HG02852 (cell line): ENCODE data around the gene PLEKHO2.

Experiments
- ATAC-seq: cut with Tn5 transposase; IDR thresholded peaks from one replicate; pipeline ENCODE4 v1.9.1; 2021; ENCODE audit warnings: mild to moderate bottlenecking, moderate library complexity; ENCODE audit not compliant: unreplicated experiment

Gene PLEKHO2

DNA sequence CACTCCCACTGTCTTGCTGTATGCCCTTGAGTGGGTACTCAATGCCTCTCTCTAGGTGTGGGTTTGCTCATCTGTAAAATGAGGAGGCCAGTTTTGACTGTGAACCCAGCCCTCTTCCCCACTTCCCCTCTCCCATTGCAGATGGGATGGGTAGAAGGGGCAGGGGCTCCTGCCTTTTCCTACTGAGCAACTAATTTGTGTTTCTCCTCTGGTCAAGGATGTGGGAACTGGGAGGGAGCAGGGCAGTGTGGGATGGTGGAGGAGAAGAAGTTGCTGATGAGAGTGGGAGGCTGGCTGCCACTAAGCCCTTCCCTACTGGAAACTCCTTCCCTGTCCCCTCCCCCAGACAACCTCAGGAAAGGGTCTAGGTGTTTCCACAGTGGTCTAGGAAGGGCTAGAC is 49.8 kb downstream of the PLEKHO2 start:
- ATAC-seq, result no peak

GRCh38 chr15:64892847-64893403 is 51.2 kb downstream of the PLEKHO2 start:
- ATAC-seq, result no peak

- ATAC-seq, result peak; percentile 66
Measured at GRCh38 chr15:64893481-64894394, 52.0 kb downstream of the PLEKHO2 start.

DNA sequence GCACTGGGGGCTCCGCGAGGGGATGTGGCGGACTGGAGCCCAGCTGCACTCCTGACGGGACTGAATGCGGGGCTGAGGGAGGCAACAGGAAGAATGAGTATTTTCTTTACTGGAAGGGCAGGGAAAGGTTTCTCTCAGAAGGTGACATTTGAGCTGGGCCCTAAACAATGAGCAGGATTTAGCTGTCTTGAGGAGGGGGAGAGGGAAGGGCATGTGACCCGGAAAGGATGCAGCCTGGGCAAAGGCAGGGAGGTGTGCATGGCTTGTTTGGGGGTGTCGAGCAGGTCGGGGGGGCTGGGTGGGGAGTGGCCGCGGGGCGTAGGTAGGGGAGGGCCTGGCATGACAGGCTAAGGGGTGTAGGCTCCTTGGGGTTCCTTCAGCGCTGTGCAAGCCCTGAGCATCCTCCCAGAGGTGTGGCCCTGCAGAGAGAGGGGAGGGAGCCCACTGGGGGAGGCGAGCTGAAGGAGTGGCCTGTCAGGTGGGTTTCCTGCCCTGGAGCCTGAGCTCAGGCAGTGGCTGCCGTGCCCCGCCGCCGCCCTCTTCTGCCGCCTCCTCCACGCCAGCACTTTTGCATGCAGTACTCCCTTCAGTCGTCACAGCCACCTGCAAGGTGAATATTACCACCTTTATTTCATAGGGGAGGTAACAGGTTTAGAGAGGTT is 52.8 kb downstream of the PLEKHO2 start:
- ATAC-seq, result peak; percentile 29

DNA sequence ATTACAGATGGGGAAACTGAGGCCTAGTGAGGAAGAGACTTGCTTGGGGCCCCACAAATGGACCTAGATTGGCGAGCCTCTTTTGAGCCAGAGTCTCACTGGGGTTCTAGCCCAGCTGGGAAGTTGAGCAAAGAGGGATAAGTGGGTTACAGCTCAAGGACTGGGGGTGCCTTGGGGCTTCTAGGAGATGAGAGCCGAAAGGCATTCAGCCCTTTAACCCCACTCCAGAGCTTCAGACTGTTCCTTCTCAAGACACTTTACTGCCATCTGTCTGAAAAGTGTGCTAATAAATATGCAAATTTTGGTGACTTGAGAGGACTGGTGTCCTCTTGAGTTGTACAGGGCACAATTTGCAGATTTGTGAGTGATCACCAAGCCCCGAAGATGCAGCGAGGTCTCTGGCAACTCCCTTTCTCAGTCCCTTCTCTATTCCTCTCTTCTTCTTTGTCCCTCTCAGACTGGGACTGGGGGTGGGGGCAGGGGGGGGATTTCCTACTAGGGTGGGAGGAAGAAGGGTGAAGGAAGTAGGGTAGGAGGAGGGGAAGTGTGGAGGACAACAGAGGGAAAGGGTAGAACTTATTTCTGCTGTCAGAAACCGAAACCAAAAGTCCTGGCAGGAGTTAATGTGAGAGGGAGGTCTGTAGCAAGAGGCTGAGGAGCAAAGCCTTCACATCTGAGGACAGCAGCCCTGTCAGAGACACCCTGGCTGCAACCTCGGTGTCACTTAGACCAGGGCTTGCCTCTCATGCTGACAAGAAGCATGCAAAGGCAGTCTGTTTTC is 53.8 kb downstream of the PLEKHO2 start:
- no peak for ATAC-seq

DNA sequence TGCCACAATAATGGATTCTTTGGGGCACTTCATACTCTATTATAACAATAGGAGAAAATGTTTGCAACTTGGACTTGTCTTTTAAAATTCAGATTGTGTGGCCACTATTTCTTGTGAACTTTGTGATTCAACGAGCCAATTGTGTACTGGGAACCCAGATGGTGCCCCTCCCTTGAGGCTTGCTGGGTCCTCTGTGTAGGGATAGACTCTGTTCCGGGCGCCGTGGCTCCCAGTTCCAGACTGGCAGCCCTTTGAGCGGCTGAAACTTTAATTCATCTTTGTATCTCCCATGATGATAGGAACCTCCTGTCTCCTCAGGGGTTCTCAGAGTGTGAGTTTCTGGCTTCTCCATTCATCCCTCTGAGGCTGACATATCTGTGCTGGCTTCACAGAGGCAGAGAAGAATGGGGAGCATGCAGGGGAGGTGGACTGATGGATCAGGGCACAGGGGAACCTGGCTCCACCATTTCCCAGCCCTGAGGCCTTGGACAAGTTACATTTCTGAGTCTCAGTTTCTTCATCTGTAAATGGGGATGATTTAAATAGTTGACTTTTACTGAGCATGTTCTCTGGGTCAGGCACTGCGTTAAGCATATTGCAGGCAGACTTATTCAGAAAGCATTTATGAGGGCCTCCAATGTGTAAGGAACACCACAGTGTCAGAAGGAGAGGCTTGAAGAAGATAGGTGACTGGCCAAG is 54.8 kb downstream of the PLEKHO2 start:
- no peak for ATAC-seq

GRCh38 chr15:64897345-64897985 is 55.8 kb downstream of the PLEKHO2 start:
- ATAC-seq, result no peak

- no peak for ATAC-seq
Measured at GRCh38 chr15:64898406-64898805, 56.7 kb downstream of the PLEKHO2 start.

GRCh38 chr15:64901141-64901540 is 59.4 kb downstream of the PLEKHO2 start:
- ATAC-seq, result no peak

DNA sequence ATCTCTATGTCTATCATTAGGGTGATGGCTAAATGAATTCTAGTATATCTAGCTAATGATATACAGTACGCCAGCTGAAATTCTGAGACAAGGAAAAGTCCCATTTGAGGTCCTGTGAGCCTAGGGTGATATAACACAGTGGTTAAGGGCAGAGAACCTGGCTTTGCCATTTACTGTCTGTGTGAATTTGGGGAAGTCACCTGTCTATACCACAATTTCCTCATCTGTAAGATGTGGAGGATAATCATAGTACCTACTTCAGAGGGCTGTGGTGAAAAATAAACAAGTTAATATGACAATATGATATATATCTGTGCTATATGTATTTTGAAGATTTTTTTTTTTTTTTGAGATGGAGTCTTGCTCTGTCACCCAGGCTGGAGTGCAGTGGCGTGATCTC is 60.2 kb downstream of the PLEKHO2 start:
- ATAC-seq, result no peak

DNA sequence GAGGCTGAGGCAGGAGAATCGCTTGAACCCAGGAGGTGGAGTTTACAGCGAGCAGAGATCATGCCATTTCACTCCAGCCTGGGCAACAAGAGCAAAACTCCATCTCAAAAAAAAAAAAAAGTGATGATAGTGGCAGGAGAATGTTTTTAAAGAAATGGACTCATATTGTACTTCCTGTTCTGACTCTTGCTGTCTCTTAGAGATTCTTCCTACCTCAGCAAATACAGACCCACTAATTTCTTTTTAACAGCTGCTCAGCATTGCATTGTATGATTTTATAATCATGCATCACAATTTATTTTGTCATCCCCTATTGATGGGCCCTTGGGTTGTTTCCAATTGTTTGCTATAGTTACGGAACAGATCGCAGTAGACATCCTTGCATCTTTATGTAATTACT is 61.1 kb downstream of the PLEKHO2 start:
- no peak for ATAC-seq

DNA sequence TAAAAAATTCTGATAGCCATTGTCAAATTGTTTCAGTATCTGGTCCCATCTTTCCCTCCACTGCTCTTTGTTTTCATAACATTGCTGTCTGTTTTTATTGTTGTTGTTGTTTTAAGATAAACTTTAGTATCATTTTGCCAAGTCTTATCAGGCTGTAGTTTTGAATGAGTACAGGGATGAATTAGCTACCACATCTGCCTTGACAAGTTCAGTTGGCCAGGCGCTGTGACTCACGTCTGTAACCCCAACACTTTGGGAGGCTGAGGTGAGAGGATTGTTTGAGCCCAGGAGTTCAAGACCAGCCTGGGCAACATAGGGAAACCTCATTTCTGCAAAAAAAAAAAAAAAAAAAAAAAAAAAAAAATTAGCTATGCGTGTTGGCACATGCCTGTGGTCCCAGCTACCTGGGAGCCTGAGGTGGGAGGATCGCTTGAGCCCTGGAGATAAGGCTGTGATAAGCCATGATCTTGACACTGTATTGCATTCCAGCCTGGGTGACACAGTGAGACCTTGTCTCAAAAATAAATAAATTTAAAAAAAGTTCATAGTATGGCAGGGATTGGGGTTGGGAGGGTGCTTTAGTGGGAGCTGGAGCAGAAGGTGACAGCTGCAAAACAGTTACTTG is 61.7 kb downstream of the PLEKHO2 start:
- ATAC-seq, result no peak

DNA sequence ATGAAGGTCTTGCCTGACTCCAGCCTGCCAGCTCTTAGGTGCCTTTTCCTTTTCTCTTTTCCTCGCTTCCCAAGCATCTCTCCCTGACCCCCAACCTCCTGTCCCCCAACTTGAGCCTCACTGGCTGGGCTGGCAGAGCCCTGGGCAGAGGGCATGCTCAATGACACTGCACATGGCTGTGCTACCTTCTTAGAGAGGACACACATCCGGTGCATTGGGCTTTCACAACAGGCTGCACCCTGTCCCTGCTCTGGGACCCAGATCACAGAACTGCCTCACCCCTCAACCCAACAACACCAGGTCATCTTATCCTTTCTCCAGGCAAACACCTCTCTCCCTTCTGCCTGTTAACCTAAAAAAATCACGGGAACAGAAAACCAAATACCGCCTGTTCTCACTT is 62.5 kb downstream of the PLEKHO2 start:
- ATAC-seq, result no peak

- no peak for ATAC-seq
Measured at GRCh38 chr15:64905119-64905831, 63.6 kb downstream of the PLEKHO2 start.

DNA sequence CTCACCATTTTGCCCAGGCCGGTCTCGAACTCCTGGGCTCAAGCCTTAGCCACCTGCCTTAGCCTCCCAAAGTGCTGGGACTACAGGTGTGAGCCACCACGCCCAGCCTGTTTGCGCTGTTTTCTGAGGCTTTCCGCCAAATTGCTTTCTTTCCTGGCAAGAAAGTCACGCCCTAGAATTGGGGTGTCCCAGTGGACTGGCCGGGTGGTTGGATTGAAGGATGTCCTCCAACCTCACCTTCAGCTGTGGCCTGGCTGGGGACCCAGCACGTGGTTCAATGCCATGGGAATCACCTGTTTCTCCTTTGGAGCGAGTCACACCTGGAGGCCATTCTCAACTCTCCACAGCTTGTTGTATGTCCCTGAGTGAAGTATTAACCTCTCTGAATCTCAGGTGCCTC is 64.2 kb downstream of the PLEKHO2 start:
- no peak for ATAC-seq

DNA sequence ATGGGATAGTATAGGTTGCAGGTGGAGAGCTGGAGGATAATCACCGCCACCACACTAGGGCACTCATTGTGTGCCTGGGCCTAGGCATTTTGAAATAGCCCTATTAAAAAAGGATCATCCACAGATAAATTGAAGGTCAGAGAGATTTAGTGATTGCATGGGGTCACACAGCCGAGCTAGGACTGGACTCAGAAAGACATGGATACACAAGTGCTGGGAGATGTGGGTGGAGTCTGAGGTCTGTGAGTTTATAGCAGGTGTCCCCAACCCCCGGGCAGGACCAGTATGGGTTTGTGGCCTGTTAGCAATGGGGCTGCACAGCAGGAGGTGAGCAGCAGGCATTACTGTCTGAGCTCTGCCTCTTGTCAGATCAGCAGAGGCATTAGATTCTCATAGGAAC is 64.7 kb downstream of the PLEKHO2 start:
- no peak for ATAC-seq

GRCh38 chr15:64907991-64908390 is 66.3 kb downstream of the PLEKHO2 start:
- ATAC-seq, result no peak

DNA sequence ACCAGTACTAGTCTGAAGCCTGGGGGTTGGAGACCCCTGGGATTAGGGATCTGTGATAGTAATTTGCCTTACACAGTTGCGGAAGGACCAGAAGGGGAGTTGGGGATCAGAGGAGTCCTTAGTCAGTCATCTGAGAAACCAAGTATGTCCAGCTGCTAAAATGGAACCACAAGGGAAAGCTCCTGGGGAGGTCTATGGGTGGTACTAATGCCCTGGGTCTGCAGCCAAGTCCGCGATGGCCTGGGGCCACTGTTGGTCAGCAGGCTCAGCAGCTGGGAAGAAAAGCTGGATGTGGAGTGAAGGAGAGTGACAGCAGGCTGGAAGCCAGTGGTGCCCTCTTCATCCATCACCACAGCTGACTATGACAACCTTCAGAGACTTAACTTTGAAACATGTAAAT is 67.8 kb downstream of the PLEKHO2 start:
- ATAC-seq, result no peak
